Upper lobe of left lung (tissue), 4 donors: ENCODE measurements around the gene PTPRN2.

ENCODE experiments used
- CTCF ChIP-seq, 6 experiments: fragments of 450-650 bp in 4 of 6; fragments of 200-600 bp in 2 of 6; sonication (generic) in 2 of 6; IDR thresholded peaks; one replicate each; pipeline ENCODE4 v1.5.1; 2016 to 2019; ENCODE audit warnings: antibody characterized with exemption in 6 of 6
- POLR2A ChIP-seq, 4 donors: fragments of 450-650 bp; IDR thresholded peaks; one replicate each; pipeline ENCODE4 v1.5.1; 2016 to 2017; ENCODE audit warnings: antibody characterized with exemption in 4 of 4, mild to moderate bottlenecking in 2 of 4
- POLR2AphosphoS5 ChIP-seq, 2 donors: sonication (generic); formaldehyde crosslinking; IDR thresholded peaks; one replicate each; pipeline ENCODE4 v1.5.1; 2017; ENCODE audit warnings: antibody characterized with exemption in 2 of 2

DNA sequence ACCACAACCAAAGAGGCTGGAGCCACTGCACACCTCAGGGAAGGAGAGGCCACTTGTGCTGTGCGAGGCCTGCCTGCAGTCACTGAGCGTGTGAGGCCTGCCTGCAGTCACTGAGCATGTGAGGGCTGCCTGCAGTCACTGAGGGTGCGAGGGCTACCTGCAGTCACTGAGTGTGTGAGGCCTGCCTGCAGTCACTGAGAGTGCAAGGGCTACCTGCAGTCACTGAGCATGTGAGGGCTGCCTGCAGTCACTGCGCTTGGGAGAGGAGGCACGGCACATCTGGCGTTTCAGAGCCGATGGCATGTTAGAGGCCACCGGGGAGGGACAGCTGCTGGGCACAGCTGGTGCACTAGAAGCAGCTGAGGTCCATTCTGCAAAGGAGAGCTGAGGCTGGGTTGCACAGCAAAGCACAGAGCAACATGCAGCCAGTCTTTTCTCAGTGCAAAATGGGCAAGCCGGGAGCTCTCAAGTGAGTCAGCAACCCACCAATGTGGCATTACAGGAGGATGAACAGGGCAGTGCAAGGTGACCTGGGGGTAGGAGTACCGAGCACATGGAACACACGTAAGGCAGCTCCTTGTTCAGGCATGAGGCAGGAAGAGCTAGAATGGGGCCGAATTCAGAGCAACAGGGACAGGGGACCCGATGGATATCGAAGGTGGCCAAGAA is 540.1 kb downstream of the PTPRN2 start:
- TF ChIP-seq CTCF (IDR thresholded peaks at IDR 0.05), result no peak
- TF ChIP-seq POLR2AphosphoS5 (IDR thresholded peaks at IDR 0.05), result no peak
- no peak for TF ChIP-seq POLR2A (IDR thresholded peaks at IDR 0.05)
